ENCODE data around the gene MYH14.

DNA sequence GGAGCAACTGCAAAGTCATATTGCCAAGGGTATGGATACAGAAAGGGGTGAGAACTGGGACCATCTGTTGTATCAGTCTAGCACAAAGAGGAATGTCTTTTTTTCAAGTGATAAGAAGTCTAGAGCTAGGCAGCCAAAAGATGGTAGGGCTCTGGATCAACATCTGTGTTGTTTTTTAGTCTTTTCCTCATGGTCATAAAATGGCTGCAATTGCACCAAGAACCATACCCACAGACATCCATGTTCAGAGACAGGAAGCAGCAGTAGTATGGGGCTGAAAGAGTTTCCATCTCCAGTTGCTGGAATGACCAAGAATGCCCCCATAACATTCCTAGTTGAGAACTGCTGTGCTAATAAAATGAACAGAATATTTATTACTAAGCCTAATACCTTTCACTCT lies 100.1 kb downstream of the MYH14 start:
- TF ChIP-seq, protein P1, sequence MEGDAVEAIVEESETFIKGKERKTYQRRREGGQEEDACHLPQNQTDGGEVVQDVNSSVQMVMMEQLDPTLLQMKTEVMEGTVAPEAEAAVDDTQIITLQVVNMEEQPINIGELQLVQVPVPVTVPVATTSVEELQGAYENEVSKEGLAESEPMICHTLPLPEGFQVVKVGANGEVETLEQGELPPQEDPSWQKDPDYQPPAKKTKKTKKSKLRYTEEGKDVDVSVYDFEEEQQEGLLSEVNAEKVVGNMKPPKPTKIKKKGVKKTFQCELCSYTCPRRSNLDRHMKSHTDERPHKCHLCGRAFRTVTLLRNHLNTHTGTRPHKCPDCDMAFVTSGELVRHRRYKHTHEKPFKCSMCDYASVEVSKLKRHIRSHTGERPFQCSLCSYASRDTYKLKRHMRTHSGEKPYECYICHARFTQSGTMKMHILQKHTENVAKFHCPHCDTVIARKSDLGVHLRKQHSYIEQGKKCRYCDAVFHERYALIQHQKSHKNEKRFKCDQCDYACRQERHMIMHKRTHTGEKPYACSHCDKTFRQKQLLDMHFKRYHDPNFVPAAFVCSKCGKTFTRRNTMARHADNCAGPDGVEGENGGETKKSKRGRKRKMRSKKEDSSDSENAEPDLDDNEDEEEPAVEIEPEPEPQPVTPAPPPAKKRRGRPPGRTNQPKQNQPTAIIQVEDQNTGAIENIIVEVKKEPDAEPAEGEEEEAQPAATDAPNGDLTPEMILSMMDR (IDR thresholded peaks at IDR 0.05) = no peak
- TF ChIP-seq POLR2A (IDR thresholded peaks at IDR 0.05) = no peak
